NK-92 (cell line): ENCODE results near the gene EFNB1.

Experiments
- DNase-seq: peaks from one replicate; lab custom pipeline; 2025; ENCODE audit not compliant: unreplicated experiment; lab: John Stamatoyannopoulos, UW

The EFNB1 gene

GRCh38 chrX:68827256-68827655, 1.6 kb upstream of the EFNB1 start:
- no peak for DNase-seq

GRCh38 chrX:68827848-68828624, 785 bp upstream of the EFNB1 start:
- DNase-seq = no peak

GRCh38 chrX:68829582-68830418, 979 bp downstream of the EFNB1 start:
- DNase-seq = no peak

GRCh38 chrX:68830419-68831404, 1.9 kb downstream of the EFNB1 start:
- no peak for DNase-seq

- no peak for DNase-seq
These were observed 2.7 kb downstream of the EFNB1 start for GRCh38 chrX:68831405-68832100.

GRCh38 chrX:68832101-68832416, 3.2 kb downstream of the EFNB1 start:
- DNase-seq = no peak

GRCh38 chrX:68832516-68833447, 4.0 kb downstream of the EFNB1 start:
- no peak for DNase-seq

- DNase-seq = no peak
These were observed 4.6 kb downstream of the EFNB1 start for GRCh38 chrX:68833448-68833805.

GRCh38 chrX:68833855-68834331, 5.1 kb downstream of the EFNB1 start:
- no peak for DNase-seq

GRCh38 chrX:68834371-68835103, 5.7 kb downstream of the EFNB1 start:
- no peak for DNase-seq

- no peak for DNase-seq
These were observed 6.3 kb downstream of the EFNB1 start for GRCh38 chrX:68835104-68835442.

- no peak for DNase-seq
These were observed 6.6 kb downstream of the EFNB1 start for GRCh38 chrX:68835468-68835867.

- no peak for DNase-seq
These were observed 8.3 kb downstream of the EFNB1 start for GRCh38 chrX:68837119-68837518.

GRCh38 chrX:68838571-68838910, 9.7 kb downstream of the EFNB1 start:
- DNase-seq = no peak

- no peak for DNase-seq
These were observed 10.9 kb downstream of the EFNB1 start for GRCh38 chrX:68839771-68840170.

GRCh38 chrX:68840256-68840655, 11.4 kb downstream of the EFNB1 start:
- no peak for DNase-seq

GRCh38 chrX:68841251-68842049, 12.6 kb downstream of the EFNB1 start:
- no peak for DNase-seq

- no peak for DNase-seq
These were observed 13.5 kb downstream of the EFNB1 start for GRCh38 chrX:68842351-68842750.
